Measurements from ENCODE around the gene VPS26B. TPM values are rescaled to one million over a fixed set of nuclear protein-coding genes. Genes with fewer than 3 reads are reported as not detected.

VPS26B gene
- total and polyA plus RNA-seq, 2 donors from 2014 or later = 20.5 to 34.6 TPM

DNA sequence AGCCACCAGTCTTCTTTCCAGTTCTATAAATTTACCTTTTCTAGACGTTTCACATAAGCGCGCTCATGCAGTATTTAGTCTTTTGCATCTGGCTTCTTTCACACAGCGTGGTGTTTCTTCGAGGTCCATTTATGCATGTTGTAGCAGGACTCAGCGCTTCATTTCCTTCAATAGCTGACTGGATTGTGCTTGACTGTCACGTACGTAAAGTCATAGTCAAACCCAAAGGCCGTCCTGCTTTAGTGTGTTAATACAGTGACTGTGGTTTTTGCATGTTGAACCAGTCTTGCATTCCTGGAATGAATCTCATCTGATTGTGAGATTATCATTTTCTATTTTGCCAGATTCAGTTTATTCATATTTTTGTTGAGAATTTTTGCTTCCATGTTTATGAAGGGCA lies 70.2 kb downstream of the VPS26B start:
- no peaks in the 10 kb centered on the region for H3K9me3 ChIP-seq (ENCODE audit: control insufficient read depth in 2 of 3, insufficient read depth in 1 of 3, low read length in 3 of 3)
- intact Hi-C loops (cut with DNase I) = no loop called here
- TF ChIP-seq CTCF (IDR thresholded peaks at IDR 0.05; ENCODE audit: borderline replicate concordance, extremely low read depth, insufficient read depth) = no peak
- no peak for DNase-seq
- no peak for FAIRE-seq
- H3K36me3 ChIP-seq (ENCODE audit: control insufficient read depth in 2 of 3, insufficient read depth in 3 of 3, low read length in 3 of 3) = no peaks in the 10 kb centered on the region
- no peaks in the 10 kb centered on the region for H3K27me3 ChIP-seq (ENCODE audit: control insufficient read depth, insufficient read depth, low read length)
- H3K4me3 ChIP-seq (ENCODE audit: low read length in 3 of 3) = no peak overlapping the region
- no peaks in the 10 kb centered on the region for H3K4me1 ChIP-seq (ENCODE audit: control insufficient read depth in 2 of 3, insufficient read depth in 2 of 3, low read depth in 1 of 3, low read length in 3 of 3)
- no peak overlapping the region for H3K27ac ChIP-seq (ENCODE audit: low read depth in 2 of 2, low read length in 2 of 2)
- no peak overlapping the region for H3K9ac ChIP-seq (ENCODE audit: low read length in 3 of 3)

Other genes starting within 250 kb of the VPS26B start
- gene JAM3, start 155.6 kb upstream of the VPS26B start, total RNA-seq = 19.5 TPM
- 13.3 TPM for gene JAM3, start 155.6 kb upstream of the VPS26B start, polyA plus RNA-seq (ENCODE audit: insufficient read depth, low read depth, low replicate concordance)
- 21.3 TPM for gene NCAPD3, start 704 bp upstream of the VPS26B start, total RNA-seq
- gene NCAPD3, start 704 bp upstream of the VPS26B start, polyA plus RNA-seq (ENCODE audit: insufficient read depth, low read depth, low replicate concordance) = 3.7 TPM
- gene THYN1, start 28.7 kb downstream of the VPS26B start, total RNA-seq = 32.2 TPM
- gene THYN1, start 28.7 kb downstream of the VPS26B start, polyA plus RNA-seq (ENCODE audit: insufficient read depth, low read depth, low replicate concordance) = 74.0 TPM
- 28.1 TPM for gene ACAD8, start 28.9 kb downstream of the VPS26B start, total RNA-seq
- 42.1 TPM for gene ACAD8, start 28.9 kb downstream of the VPS26B start, polyA plus RNA-seq (ENCODE audit: insufficient read depth, low read depth, low replicate concordance)
- gene GLB1L3, start 51.7 kb downstream of the VPS26B start, total RNA-seq = 0.06 TPM
- 0.17 TPM for gene GLB1L3, start 51.7 kb downstream of the VPS26B start, polyA plus RNA-seq (ENCODE audit: insufficient read depth, low read depth, low replicate concordance)
- 10.0 TPM for gene GLB1L2, start 107.3 kb downstream of the VPS26B start, total RNA-seq
- gene GLB1L2, start 107.3 kb downstream of the VPS26B start, polyA plus RNA-seq (ENCODE audit: insufficient read depth, low read depth, low replicate concordance) = 26.1 TPM
- gene B3GAT1, start 187.6 kb downstream of the VPS26B start, total RNA-seq = 3.7 TPM
- gene B3GAT1, start 187.6 kb downstream of the VPS26B start, polyA plus RNA-seq (ENCODE audit: insufficient read depth, low read depth, low replicate concordance) = 0.82 TPM